ENCODE measurements around the gene ACTR2. TPM values are rescaled to one million over a fixed set of nuclear protein-coding genes. Genes with fewer than 3 reads are reported as not detected.

The ACTR2 gene
- total and polyA plus RNA-seq, 2 of the 13 experiments (the other 11 are each of a cell fraction or from before 2014, with no cell fraction given) = 51.2 to 100 TPM

DNA sequence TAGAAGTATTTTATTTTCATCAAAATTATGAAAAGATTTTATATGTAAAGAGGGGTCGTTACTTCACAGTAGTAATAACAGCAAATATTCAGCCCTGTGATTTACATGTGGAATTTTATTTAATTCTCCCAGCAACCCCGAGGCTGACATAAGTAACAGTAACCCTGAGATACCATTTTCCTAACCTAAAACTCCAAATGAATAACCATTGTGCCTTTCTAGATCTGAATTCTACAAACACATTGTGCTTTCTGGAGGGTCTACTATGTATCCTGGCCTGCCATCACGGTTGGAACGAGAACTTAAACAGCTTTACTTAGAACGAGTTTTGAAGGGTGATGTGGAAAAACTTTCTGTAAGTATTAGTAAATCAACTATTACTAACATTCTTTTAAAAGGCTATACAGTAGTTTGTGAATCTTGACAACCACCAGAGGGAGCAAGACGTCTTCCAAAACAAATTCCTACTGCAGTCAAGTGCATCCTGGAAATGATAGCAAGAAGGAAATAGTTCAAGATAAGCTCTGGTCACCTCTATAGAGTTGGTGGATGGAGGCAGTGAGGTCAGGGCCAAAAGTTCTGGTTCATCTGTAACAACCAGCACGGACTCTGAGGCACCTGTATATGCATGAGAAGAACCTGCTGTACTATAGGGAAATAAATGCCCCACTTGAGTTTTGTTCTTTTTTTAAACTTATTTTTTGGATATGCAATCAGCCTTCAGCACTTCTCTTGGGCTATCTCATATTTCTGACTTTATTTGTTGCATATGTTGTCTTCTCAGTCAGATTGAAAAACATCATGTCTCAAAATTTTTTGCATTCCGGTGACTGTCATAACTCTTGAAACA is 37.4 kb downstream of the ACTR2 start (continued):
- TF ChIP-seq, protein P1, sequence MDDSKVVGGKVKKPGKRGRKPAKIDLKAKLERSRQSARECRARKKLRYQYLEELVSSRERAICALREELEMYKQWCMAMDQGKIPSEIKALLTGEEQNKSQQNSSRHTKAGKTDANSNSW (CRISPR knock-in tag; IDR thresholded peaks at IDR 0.05; ENCODE audit: borderline replicate concordance) = no peak
- TF ChIP-seq GTF3A (CRISPR knock-in tag; conservative IDR thresholded peaks at IDR 0.05) (no peak), RAD51 (IDR thresholded peaks at IDR 0.05; ENCODE audit: borderline replicate concordance) (no peak), MTA1 (CRISPR knock-in tag; IDR thresholded peaks at IDR 0.05; ENCODE audit: borderline replicate concordance) (no peak), ZNF432 (CRISPR knock-in tag; IDR thresholded peaks at IDR 0.05; ENCODE audit: borderline replicate concordance) (no peak), KLF11 (CRISPR knock-in tag; IDR thresholded peaks at IDR 0.05) (no peak), HIVEP1 (CRISPR knock-in tag; IDR thresholded peaks at IDR 0.05) (no peak), KDM1A (CRISPR knock-in tag; IDR thresholded peaks at IDR 0.05) (no peak), ZFP41 (CRISPR knock-in tag; IDR thresholded peaks at IDR 0.05; ENCODE audit: borderline replicate concordance) (no peak), RAD21 (CRISPR knock-in tag; IDR thresholded peaks at IDR 0.05) (peak; percentile 84; the same call in 1 of the 2 replicates), SOX6 (IDR thresholded peaks at IDR 0.05) (no peak), SOX6 (CRISPR knock-in tag; IDR thresholded peaks at IDR 0.05) (no peak), ZFYVE20 (CRISPR knock-in tag; IDR thresholded peaks at IDR 0.05; ENCODE audit: borderline replicate concordance, low read depth) (no peak), ZFP1 (CRISPR knock-in tag; IDR thresholded peaks at IDR 0.05) (no peak), ZNF713 (CRISPR knock-in tag; IDR thresholded peaks at IDR 0.05) (no peak)
- TF ChIP-seq, protein P2, sequence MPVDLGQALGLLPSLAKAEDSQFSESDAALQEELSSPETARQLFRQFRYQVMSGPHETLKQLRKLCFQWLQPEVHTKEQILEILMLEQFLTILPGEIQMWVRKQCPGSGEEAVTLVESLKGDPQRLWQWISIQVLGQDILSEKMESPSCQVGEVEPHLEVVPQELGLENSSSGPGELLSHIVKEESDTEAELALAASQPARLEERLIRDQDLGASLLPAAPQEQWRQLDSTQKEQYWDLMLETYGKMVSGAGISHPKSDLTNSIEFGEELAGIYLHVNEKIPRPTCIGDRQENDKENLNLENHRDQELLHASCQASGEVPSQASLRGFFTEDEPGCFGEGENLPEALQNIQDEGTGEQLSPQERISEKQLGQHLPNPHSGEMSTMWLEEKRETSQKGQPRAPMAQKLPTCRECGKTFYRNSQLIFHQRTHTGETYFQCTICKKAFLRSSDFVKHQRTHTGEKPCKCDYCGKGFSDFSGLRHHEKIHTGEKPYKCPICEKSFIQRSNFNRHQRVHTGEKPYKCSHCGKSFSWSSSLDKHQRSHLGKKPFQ (CRISPR knock-in tag; IDR thresholded peaks at IDR 0.05; ENCODE audit: insufficient replicate concordance) = no peak
- TF ChIP-seq, protein P3, sequence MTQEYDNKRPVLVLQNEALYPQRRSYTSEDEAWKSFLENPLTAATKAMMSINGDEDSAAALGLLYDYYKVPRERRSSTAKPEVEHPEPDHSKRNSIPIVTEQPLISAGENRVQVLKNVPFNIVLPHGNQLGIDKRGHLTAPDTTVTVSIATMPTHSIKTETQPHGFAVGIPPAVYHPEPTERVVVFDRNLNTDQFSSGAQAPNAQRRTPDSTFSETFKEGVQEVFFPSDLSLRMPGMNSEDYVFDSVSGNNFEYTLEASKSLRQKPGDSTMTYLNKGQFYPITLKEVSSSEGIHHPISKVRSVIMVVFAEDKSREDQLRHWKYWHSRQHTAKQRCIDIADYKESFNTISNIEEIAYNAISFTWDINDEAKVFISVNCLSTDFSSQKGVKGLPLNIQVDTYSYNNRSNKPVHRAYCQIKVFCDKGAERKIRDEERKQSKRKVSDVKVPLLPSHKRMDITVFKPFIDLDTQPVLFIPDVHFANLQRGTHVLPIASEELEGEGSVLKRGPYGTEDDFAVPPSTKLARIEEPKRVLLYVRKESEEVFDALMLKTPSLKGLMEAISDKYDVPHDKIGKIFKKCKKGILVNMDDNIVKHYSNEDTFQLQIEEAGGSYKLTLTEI (CRISPR knock-in tag; conservative IDR thresholded peaks at IDR 0.05) = no peak
- TF ChIP-seq, protein P4, sequence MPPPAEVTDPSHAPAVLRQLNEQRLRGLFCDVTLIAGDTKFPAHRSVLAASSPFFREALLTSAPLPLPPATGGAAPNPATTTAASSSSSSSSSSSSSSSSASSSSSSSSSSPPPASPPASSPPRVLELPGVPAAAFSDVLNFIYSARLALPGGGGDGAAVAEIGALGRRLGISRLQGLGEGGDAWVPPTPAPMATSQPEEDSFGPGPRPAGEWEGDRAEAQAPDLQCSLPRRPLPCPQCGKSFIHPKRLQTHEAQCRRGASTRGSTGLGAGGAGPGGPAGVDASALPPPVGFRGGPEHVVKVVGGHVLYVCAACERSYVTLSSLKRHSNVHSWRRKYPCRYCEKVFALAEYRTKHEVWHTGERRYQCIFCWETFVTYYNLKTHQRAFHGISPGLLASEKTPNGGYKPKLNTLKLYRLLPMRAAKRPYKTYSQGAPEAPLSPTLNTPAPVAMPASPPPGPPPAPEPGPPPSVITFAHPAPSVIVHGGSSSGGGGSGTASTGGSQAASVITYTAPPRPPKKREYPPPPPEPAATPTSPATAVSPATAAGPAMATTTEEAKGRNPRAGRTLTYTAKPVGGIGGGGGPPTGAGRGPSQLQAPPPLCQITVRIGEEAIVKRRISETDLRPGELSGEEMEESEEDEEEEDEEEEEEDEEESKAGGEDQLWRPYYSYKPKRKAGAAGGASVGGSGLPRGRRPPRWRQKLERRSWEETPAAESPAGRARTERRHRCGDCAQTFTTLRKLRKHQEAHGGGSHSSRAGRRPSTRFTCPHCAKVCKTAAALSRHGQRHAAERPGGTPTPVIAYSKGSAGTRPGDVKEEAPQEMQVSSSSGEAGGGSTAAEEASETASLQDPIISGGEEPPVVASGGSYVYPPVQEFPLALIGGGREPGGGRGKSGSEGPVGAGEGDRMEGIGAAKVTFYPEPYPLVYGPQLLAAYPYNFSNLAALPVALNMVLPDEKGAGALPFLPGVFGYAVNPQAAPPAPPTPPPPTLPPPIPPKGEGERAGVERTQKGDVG (CRISPR knock-in tag; IDR thresholded peaks at IDR 0.05; ENCODE audit: borderline replicate concordance) = no peak
- TF ChIP-seq, protein P5, sequence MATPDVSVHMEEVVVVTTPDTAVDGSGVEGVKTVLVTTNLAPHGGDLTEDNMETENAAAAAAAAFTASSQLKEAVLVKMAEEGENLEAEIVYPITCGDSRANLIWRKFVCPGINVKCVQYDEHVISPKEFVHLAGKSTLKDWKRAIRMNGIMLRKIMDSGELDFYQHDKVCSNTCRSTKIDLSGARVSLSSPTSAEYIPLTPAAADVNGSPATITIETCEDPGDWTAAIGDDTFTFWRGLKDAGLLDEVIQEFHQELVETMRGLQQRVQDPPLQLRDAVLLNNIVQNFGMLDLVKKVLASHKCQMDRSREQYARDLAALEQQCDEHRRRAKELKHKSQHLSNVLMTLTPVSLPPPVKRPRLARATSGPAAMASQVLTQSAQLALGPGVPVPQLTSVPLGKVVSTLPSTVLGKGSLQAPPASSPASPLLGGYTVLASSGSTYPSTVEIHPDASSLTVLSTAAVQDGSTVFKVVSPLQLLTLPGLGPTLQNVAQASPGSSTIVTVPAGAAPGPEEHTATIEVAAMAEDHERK (CRISPR knock-in tag; IDR thresholded peaks at IDR 0.05; ENCODE audit: low read depth) = no peak

Measured in HepG2 (cell line).